Stimulated activated CD4-positive, alpha-beta T cell treated with anti-CD3 and anti-CD28 coated beads, TNF-alpha, amount 100 ng/mL, for 48 hours (primary cell): Measurements from ENCODE around the gene HDAC9.

ENCODE experiments used
- DNase-seq, 3 donors: peaks; one replicate each; pipeline ENCODE4 v3.0.0-alpha.2; 2020; ENCODE audit warnings: low read depth in 3 of 3

The HDAC9 gene

DNA sequence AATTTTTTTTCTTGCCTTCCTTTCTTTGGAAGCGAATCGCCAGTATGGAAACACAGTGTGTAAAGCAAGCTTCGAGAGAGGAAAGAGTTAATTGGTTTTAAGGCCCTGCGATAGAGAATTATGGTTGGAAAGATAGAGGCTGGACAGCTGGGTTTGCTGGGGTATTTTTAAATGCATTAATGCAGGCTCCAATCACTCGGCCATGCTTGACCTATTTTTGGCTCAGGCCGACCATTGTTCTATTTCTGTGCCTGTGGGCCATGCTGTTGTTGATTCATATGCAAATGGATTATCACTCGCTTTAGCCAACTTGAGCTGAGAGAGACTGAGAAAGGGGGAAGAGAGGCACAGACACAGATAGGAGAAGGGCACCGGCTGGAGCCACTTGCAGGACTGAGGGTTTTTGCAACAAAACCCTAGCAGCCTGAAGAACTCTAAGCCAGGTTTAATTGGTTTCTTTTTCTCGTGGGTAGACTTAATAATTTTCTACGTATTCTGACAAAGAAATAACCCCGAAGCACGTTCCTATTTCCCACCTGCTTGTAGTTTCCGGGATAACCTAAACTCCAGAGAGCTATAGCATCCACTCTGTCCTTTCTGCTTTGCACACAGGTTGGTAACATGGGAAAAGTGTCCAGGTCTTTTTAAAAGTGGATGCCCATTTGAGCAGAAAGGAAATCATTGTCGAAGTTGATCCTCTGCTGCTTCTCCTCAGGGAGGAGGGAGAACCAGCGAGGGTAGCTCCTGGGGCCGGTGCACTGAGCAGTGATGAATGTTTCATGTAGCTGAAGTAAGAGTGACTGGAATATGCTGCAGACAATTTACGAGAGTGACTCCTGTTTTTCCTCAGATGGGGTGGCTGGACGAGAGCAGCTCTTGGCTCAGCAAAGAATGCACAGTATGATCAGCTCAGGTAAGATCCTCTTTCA lies at the start of gene HDAC9:
Gene HDAC9 (plus strand): TSS at position 338 of the 929 bp plus-strand sequence. CDS start 554 bp downstream, at position 892.
- DNase-seq: no peak

DNA sequence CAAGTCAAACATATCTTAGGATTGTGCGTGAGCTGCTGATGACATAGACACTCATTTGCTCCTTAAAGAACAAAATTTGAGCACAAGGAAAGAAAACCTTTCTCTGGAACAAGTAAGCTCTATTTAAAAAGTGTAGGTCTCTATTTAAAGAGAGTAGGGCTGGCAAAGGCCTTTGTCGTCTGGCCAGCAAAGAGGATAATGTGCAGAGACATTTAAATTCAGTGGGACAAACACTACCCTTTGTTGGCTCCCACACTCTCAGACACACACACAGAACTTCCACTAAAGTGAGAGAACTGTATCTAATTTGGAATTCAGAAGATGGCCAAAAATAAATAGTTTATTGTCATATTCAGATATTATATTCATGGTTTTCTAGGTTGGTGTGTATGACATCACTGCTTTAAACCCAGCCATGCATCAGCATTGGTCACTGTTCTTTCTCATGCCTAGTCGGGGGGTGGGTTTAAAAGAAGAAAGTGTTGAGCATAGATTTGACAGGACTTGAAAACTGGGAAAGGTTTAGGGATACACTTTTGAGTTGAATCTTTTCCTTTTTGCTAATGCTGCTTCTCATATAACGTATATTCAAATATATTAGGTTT lies 49.5 kb upstream of the HDAC9 start:
- DNase-seq: no peak

DNA sequence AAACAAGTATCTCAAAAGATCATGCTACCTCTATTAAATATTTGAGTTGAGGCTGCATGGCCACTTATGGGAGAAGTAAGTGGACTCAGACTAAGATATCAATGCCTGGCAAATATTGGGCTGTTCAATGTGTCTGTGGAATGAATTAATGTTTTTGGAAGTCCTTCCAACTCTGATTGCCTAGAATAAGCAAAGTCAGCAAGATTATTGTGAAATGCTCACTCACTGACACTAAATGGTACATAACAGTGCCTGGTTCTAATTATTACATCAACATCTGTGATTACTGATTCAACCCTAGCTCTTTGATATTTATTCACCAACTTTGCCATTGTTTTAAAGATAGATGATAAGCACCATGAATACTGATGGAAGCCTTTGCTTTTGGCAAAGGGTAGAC lies 45.5 kb upstream of the HDAC9 start:
- no peak for DNase-seq

DNA sequence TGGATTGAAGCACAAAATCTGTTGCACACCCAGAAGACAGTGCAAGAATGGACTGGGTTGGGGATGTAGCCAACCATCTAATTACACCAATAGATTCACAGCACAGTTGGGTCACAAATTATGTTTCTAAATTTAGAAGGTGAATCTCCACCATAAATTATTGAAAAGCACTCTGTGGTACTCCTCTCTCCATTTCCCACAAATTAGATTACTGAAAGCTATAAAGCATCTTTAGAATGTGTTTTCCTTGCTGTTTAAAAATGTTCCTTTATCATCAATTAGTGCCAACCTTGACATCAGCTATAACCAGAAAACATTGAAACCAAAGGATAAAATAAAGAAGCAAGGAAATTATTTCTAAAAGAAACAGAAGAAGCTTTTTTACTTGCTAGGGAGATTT lies 39.9 kb upstream of the HDAC9 start:
- DNase-seq: no peak

DNA sequence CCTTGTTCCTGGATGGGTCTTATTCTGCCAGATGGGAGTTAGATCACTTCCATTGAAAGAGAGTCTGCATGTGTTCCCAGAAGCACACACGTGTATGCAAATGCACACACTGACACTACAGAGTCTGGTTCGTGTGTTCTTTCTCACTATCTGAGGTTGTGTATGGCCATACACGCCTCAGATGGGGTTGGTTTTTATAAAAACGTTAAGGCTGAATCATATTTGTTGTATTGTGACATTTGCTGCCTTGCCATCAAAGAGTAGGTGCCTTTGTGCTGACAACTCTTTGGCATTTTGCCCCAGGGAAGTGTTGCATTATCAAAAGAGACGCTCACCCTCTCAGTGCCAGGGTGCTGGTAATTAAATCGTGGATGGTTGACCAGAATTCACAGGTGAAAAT lies 37.7 kb upstream of the HDAC9 start:
- DNase-seq: no peak

DNA sequence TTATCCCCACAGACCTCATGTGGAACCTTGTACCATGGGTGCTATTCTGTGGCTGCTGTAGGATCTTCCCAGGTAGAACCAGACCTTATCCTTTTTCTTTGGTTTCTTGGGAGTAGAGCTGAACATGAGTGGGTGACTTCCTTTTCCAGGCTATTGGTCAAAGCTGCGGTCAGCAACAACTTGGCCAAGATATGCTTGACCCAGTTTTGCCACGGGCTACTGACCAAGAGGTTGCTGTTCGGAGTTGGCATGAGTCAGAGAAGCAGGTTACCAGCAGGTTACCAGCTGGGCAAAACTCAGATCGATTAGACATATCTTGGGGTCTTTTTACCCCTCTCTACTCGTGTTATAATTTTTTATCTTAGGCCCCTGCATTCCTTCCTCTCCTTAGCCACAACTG lies 36.7 kb upstream of the HDAC9 start:
- DNase-seq: no peak

DNA sequence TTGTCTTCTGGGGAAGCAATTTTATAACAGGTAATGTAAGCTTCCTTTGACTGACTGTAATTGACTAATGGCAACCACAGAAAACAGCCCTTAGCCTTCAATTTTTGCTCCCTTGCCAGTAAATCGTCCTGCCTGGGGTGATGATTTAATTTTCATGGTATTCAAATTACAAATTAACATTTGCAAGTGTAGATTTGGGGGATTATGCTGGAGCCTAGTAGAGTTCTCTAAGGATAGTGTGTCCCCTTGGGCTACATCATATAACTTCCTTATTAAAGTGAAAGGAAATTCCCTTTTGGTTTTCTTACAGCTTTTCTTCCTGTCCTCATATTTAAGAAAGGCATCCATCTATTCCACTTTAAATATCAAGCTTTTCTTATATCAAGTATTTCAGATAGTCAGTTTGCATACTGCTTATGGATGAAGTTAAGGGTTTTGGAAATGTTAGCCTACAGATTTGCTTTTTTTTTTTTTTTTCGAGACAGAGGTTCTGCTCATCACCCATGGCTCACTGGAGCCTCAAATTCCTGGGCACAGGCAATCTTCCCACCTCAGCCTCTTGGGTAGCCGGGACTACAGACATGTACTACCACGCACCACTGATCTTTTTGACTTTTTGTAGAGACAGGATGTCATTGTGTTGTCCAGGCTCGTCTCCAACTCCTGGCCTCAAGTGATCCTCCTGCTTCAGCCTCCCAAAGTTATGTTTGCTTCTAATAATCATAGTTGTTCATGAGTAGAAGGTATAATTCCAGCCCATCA lies 35.9 kb upstream of the HDAC9 start:
- DNase-seq: no peak

DNA sequence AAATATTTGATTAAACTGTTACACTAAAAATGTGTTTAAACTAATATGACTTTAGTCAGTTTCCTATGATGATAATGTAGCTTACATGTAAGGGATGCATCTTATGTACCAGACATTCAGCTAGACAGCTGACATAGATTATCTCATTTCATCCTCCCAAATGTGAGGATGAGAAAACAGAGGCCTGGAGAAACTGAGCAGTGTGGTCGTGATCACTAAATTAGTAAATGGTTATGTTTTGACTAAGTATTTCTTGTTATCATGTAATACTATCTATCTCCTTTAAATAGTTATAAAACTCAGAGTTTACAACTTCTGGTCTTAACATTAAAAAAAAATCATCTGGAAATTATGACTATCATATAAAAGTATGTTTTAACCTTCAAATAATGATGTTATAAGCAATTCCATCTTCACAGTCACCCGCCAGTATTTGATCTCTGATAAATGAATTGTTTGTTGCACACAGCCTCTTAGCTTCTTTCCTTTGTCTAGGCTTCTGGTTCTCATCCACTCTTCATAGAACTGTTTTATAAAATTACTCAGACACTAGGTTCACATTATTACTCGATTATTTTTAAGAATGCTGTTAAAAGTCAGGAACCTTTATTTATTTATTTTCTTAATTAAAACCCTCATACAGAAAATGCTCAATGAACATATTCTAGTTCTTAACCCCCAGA lies 33.6 kb upstream of the HDAC9 start:
- DNase-seq: no peak

DNA sequence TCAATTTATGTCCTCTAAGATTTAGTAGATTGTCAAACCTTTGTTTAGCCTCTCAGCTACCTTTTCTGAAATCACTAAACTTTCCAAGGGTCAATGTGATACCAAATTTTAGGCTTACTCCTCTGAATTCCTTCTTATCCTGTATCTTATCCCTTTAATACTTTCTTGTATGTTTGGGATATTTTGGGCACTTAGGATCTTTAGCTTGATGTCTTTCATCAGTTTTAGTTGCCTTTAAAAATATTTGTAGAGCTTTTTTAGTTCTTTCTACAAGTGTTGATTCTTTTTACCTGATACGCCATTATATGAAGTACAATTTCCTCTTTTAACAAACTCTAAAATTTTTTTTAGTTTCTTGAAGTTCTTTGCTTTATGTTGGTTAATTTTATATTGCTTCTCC lies 30.7 kb upstream of the HDAC9 start:
- no peak for DNase-seq

DNA sequence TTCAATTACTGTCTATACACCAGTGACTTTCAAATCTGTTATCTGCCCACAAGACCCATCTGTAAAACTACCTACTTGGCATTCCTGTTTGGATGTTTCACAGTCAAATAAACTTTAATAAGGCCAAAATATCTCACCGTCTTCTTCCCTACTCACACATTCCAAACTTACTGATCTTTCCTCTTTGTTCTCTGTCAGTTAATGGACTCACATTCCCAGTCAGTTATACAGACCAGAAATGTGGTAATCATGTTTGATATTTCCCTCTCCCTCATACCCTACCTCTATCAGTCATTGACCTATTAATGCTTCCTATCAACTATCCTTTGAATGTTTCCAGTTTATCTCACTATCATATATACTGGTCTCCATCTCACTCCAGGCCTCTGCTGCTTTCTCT lies 28.5 kb upstream of the HDAC9 start:
- DNase-seq: no peak

DNA sequence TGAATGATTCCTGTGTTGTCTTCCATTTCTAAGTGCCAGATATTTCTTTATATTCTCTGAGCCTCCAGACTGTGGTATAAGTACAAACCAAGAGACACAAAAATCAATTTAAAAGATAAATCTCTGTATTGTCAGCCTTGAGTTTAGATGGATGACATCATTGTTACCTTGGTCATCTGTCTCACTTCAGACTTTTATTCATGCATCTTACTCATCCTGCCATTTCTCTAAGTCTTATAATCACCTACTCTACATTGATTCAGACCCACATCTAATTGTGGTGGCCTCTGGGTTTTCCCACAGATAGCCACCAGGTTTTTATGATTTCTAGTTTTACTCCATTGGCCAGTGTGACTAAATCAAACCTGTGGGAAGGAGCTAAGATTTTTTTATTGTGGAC lies 26.8 kb upstream of the HDAC9 start:
- DNase-seq: no peak

DNA sequence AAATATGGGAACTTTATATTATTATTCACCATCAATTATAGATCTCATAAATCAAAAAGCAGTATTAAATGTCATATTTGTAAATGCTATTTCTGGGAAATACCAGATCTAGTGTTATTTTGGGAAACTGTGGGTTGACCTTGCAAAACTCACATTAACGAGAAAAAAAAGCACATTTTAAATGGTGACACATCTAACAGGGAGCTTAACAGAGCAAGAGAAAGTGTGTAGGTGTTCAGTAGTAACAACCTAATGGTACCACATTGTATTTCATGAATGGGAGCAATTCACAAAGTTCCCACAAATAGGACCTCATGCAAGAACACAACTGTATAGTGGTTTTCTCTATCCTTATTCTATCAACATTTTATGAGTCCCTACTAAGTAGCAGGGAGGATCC lies 26.2 kb upstream of the HDAC9 start:
- no peak for DNase-seq

DNA sequence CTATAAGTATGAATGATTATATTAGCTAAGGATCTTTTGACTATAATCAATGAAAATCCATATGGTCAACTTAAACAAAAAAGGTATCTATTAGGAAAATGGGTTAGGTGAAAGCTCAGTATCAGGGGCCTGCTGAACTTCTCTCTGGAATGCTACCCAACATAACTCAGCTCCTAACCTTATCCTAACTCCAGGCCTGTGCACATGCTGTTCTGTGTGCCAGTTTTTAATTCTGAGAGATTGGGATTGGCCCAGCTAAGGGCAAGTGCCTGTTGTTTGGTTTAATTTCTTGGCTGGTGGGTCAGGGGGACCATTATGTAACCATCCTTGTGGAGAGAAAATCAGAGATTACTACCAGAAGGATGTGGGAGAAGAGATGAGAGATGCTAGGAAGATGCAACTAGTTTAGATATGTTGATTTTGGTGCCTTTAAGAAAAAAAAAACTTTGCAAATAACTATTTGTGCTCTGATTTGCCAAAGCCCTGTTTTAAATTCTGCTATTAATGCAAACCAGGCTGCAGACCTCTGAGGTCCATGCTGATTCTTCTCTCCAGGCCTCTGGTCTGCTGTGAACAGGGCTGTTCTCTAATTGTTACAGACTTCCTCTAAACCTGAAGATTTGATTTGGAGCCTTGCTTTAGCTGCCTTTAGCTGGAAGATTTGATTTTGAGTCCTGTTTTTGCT lies 23.9 kb upstream of the HDAC9 start:
- DNase-seq: no peak

DNA sequence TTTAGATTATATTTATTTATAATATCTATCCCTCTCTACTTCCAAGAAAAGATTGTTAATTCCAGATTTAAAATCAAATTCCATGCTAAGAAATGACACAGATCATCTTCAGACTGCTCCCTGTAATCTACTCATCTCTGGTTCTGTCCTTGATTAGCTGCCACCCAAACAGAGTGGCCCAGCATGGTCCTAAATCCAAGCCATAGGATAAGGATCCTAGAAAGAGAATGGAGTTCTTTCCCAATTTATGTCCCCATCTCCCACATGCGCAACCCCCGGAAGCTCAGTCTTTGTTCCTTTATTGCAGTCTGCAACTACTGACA lies 23.4 kb upstream of the HDAC9 start:
- DNase-seq: no peak

DNA sequence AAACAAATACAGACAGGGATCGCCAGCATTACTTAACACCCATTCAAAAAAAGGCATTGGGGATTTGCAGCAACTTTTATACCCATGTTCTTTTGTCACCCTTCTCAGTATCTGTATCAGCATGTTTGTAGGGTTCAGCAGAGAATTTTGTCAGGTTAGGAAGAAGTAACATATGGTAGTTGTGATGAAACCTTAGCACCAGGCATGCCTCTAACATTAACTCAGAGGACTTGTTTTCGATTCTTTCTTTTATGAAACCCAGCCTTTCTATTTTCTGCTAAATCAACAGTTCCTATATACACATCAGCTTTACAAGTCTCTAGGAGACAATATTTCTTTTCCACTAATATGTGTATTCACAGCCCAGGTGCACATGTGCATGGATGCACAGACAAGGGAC lies 22.4 kb upstream of the HDAC9 start:
- no peak for DNase-seq

DNA sequence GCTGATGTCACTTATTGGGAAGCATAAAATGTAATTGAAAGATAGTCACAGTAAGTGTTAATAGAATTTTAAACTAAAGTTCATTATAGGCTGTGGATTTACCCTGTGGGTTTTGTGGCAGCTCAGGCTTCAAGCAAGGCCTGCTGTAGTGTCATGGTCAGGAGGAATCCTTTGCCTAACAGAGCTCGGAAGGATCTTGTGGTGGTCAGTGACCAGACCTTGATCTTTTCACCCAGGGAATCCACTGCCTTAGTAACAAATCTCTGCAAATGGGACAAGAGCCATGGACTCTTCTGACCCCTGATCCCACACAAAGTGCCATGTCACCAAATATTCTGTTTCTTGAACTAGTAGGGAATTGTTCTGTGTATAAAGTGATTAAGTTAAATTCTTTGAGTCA lies 20.6 kb upstream of the HDAC9 start:
- no peak for DNase-seq

DNA sequence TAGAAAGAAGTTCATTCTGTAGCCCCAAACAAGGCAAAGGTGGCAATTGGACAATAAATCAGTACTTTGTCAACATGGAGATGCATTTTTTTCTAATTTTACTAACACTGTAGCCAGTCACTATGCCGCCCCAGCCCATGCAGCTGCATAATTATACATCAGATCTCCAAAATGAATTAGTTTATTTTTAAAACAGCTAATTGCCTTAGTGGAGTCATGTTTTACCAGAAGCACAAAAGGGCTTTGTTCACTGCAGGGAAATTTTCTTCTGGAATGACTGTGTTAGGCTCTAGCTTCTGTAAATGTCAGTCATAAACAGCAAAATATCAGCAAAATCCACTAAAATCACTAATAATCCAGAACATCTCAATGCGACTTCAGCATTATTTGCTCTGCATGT lies 20.1 kb upstream of the HDAC9 start:
- DNase-seq: no peak

DNA sequence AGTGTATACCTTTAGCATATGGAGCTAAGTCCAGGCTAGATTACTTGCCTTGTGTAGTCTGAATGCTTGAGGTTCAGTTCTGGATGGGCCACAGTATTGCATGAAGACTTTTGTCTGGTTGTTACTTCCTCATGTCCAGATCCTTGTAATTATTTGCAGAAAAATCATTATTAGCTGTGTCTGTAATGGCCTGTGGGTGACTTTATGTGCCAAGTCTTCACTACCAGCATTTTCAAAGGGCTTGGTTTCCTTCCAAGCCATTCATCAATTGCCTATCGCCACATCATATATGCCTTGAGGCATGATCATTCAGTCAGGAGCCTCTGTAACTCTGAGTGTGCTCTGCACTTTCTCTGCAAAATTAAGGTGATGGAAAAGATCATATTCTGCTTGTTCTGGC lies 13.8 kb upstream of the HDAC9 start:
- no peak for DNase-seq

DNA sequence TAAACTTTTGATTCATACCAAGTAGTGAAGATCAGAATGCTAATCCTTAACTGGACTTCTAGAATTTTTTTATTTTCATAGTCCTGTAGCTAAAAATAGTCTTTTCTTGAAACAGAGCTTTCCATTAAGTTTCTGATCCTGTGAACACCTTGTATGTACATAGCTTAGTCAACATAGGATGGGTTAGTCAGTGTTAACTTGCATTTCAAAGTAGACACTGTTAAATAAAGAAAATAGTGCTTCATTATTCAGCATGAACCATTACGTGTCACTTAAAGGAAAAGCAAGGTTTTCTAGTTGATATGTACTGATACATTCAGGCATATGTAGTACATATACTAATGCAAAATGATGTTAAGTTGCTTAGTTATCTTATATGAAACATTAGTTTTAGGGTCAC lies 7.5 kb upstream of the HDAC9 start:
- DNase-seq: no peak

DNA sequence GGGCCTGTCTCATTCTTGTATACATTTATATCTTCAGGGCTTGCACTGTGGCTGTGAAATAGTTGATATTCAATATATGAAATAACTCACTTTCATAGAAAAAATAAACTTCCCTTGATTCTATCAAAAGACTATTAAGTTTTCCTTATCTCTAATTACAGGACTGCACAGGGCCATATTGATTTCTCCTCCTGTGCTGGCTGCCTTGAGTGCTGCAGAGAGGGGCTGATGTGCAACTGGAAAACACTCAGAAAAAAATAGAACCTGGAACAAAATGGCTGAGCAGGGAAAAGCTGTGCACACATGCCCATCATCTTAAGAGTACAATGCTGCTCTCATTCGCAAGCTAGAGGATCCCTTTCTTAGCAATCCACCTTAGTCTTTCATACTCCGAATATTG lies 5.9 kb upstream of the HDAC9 start:
- no peak for DNase-seq

DNA sequence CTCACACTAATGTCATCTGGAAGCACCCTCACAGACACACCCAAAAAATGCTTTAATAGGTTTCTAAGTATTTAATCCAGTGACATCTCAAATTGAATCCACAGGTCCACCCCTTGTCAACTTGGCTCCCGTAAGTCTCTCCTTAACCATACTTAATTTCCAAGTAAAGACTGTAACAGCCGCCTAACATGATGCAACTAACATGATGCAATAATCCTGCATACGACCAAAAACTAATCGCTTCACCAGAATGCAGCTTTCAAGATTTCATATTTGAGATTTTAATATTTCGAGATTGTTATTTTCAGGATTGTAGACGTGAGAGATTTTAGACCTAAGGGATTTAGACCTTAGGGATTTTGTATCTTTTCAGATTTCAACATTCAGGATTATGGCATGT lies 3.7 kb upstream of the HDAC9 start:
- no peak for DNase-seq

DNA sequence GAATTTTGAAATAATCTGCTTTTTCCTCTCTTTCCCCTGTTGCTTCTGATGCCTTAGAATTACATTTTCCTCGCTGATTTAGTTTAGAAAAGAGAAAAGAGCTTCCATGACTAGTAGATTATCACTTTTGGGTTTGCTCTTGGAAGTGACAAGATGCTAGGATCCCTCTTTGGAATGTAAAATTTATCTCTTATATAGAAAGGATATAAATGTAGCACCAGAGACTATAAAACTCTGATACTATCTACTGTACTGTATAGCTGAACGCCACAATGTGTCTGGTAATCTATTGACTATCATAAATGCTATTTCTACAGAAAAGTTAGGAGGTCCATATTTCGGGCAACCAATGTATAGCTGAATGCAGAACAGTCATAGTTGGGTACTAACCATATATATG lies 1.1 kb upstream of the HDAC9 start:
- no peak for DNase-seq
